ENCODE data around the gene GIPC2. TPM values are rescaled to one million over a fixed set of nuclear protein-coding genes. Genes with fewer than 3 reads are reported as not detected.

GIPC2 gene
- total and polyA plus RNA-seq, 2 donors (not counting 1 experiment from before 2014, with no cell fraction given), result 0.50 to 0.56 TPM

- no peaks in the 10 kb centered on the region for H3K27me3 ChIP-seq (ENCODE audit: control insufficient read depth, insufficient read depth, low read length)
- H2AFZ ChIP-seq (ENCODE audit: low read length), result no peak overlapping the region
- H3K27ac ChIP-seq (ENCODE audit: insufficient read depth, low read length), result no peak overlapping the region
- no peaks in the 10 kb centered on the region for H3K36me3 ChIP-seq (ENCODE audit: control insufficient read depth, insufficient read depth, low read length)
- H3K4me1 ChIP-seq (ENCODE audit: control insufficient read depth, extremely low read depth, insufficient read depth, low read length), result peaks cover 5% of the 10 kb centered on the region
- no peak overlapping the region for H3K4me2 ChIP-seq (ENCODE audit: extremely low read depth, insufficient read depth, low read length)
- H3K79me2 ChIP-seq (ENCODE audit: control insufficient read depth, insufficient read depth, low read length), result no peaks in the 10 kb centered on the region
- TF ChIP-seq CTCF (conservative IDR thresholded peaks at IDR 0.05 in 1 of 2, IDR thresholded peaks at IDR 0.05 in 1 of 2; ENCODE audit: low read depth in 1 of 2, low read length in 2 of 2) (no peak), EZH2 (IDR thresholded peaks at IDR 0.05; ENCODE audit: low read length, missing control alignments) (no peak)
- no peak overlapping the region for H3K9ac ChIP-seq (ENCODE audit: insufficient read depth, low read length)
- no peaks in the 10 kb centered on the region for H3K9me3 ChIP-seq (ENCODE audit: control insufficient read depth, insufficient read depth, low read depth, low read length)
- no peak for DNase-seq (ENCODE audit: low read depth in 2 of 2)
- H4K20me1 ChIP-seq (ENCODE audit: control insufficient read depth, extremely low read depth, insufficient read depth, low read length), result no peaks in the 10 kb centered on the region
- no peak overlapping the region for H3K4me3 ChIP-seq (replicated peaks in 1 of 4; ENCODE audit: control extremely low read depth in 1 of 4, insufficient read depth in 1 of 4, low read depth in 3 of 4, low read length in 4 of 4)
Observed at GRCh38 chr1:78091886-78092285, 46.1 kb downstream of the GIPC2 start.

DNA sequence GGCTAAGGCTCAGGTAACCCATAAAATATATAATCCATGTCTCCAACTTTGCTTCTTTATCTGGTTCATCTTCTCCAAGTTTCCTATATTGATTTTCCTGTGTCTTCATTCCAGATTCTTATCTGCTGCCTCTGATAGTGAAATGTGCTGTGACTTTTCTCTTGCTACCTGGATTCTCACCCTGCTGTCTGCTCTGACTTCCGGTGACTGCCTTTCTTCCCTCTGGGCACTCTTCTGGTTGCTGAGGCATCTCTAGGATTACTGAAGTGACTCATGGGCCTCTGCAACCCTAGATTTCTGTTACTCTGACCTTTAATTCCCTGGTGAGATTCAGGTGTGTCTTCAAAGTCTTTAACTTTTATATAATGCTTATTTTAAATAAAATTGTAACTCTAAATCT, 46.9 kb downstream of the GIPC2 start:
- Histone ChIP-seq H3K36me3 (ENCODE audit: control insufficient read depth, insufficient read depth, low read length) (no peaks in the 10 kb centered on the region), H3K4me3 (replicated peaks in 1 of 4; ENCODE audit: control extremely low read depth in 1 of 4, insufficient read depth in 1 of 4, low read depth in 3 of 4, low read length in 4 of 4) (no peak overlapping the region), H3K4me2 (ENCODE audit: extremely low read depth, insufficient read depth, low read length) (no peak overlapping the region), H3K9ac (ENCODE audit: insufficient read depth, low read length) (no peak overlapping the region), H3K9me3 (ENCODE audit: control insufficient read depth, insufficient read depth, low read depth, low read length) (no peaks in the 10 kb centered on the region), H3K27me3 (ENCODE audit: control insufficient read depth, insufficient read depth, low read length) (no peaks in the 10 kb centered on the region), H4K20me1 (ENCODE audit: control insufficient read depth, extremely low read depth, insufficient read depth, low read length) (no peaks in the 10 kb centered on the region), H2AFZ (ENCODE audit: low read length) (no peak overlapping the region), H3K79me2 (ENCODE audit: control insufficient read depth, insufficient read depth, low read length) (no peaks in the 10 kb centered on the region), H3K4me1 (ENCODE audit: control insufficient read depth, extremely low read depth, insufficient read depth, low read length) (peaks cover 5% of the 10 kb centered on the region), H3K27ac (ENCODE audit: insufficient read depth, low read length) (no peak overlapping the region)
- TF ChIP-seq CTCF (conservative IDR thresholded peaks at IDR 0.05 in 1 of 2, IDR thresholded peaks at IDR 0.05 in 1 of 2; ENCODE audit: low read depth in 1 of 2, low read length in 2 of 2), result no peak
- TF ChIP-seq EZH2 (IDR thresholded peaks at IDR 0.05; ENCODE audit: low read length, missing control alignments), result no peak
- DNase-seq (ENCODE audit: low read depth in 2 of 2), result no peak

GRCh38 chr1:78093560-78093959, 47.8 kb downstream of the GIPC2 start:
- Histone ChIP-seq H2AFZ (ENCODE audit: low read length) (no peak overlapping the region), H3K9ac (ENCODE audit: insufficient read depth, low read length) (no peak overlapping the region), H3K4me1 (ENCODE audit: control insufficient read depth, extremely low read depth, insufficient read depth, low read length) (peaks cover 5% of the 10 kb centered on the region), H3K36me3 (ENCODE audit: control insufficient read depth, insufficient read depth, low read length) (no peaks in the 10 kb centered on the region), H3K27ac (ENCODE audit: insufficient read depth, low read length) (no peak overlapping the region), H3K79me2 (ENCODE audit: control insufficient read depth, insufficient read depth, low read length) (no peaks in the 10 kb centered on the region), H3K4me3 (replicated peaks in 1 of 4; ENCODE audit: control extremely low read depth in 1 of 4, insufficient read depth in 1 of 4, low read depth in 3 of 4, low read length in 4 of 4) (no peak overlapping the region), H4K20me1 (ENCODE audit: control insufficient read depth, extremely low read depth, insufficient read depth, low read length) (no peaks in the 10 kb centered on the region), H3K9me3 (ENCODE audit: control insufficient read depth, insufficient read depth, low read depth, low read length) (no peaks in the 10 kb centered on the region), H3K4me2 (ENCODE audit: extremely low read depth, insufficient read depth, low read length) (no peak overlapping the region), H3K27me3 (ENCODE audit: control insufficient read depth, insufficient read depth, low read length) (no peaks in the 10 kb centered on the region)
- DNase-seq (ENCODE audit: low read depth in 2 of 2), result no peak
- no peak for TF ChIP-seq CTCF (conservative IDR thresholded peaks at IDR 0.05 in 1 of 2, IDR thresholded peaks at IDR 0.05 in 1 of 2; ENCODE audit: low read depth in 1 of 2, low read length in 2 of 2)
- TF ChIP-seq EZH2 (IDR thresholded peaks at IDR 0.05; ENCODE audit: low read length, missing control alignments), result no peak

All from fibroblast of lung (primary cell).